IMR-90 (cell line): ENCODE data around the gene CCDC175. TPM values are rescaled to one million over a fixed set of nuclear protein-coding genes. Genes with fewer than 3 reads are reported as not detected.

Experiments used
- ATAC-seq: fragments of 200-7000 bp; cut with Tn5 transposase; 2 replicates; pipeline ENCODE4 v1.9.1; 2020; ENCODE audit warnings: low read depth, mild to moderate bottlenecking, moderate library complexity
- BruUV-seq: library from RNA; stranded (reverse); fragments of 400-500 nt; replicated peaks from 2 replicates; lab custom pipeline; 2021; lab: Mats Ljungman, UMichigan
- CTCF ChIA-PET: fragments of 300-600 bp; formaldehyde crosslinking; extraction: SDS; loops from one replicate; lab custom pipeline; 2021; ENCODE audit warnings: antibody characterized with exemption; lab: Yijun Ruan, JAX
- POLR2A ChIA-PET: fragments of 300-600 bp; sonication (Branson Sonifier 250); formaldehyde crosslinking; loops from one replicate; lab custom pipeline; 2022; ENCODE audit warnings: antibody characterized with exemption; ENCODE audit not compliant: unreplicated experiment; lab: Charles Lee
- DNase-seq: peaks from one replicate; pipeline ENCODE4 v3.0.0; 2013
- H2AFZ ChIP-seq: replicated peaks from 2 replicates; pipeline ENCODE3; 2013; ENCODE audit warnings: low read length, mild to moderate bottlenecking; ENCODE audit not compliant: poor library complexity
- H2AK5ac ChIP-seq: 2 replicates; pipeline ENCODE4 v1.6.1; 2013; ENCODE audit warnings: low read depth, low read length, inconsistent platforms
- H2AK9ac ChIP-seq: replicated peaks from 2 replicates; pipeline ENCODE3; 2013; ENCODE audit warnings: mild to moderate bottlenecking, low read depth, low read length, moderate library complexity; ENCODE audit not compliant: poor library complexity
- H2BK120ac ChIP-seq: 2 replicates; pipeline ENCODE4 v1.6.1; 2013; ENCODE audit warnings: low read depth, low read length, inconsistent platforms
- H2BK15ac ChIP-seq: 3 replicates; pipeline ENCODE4 v1.6.1; 2013; ENCODE audit warnings: low read depth, low read length, inconsistent platforms
- H2BK20ac ChIP-seq: 2 replicates; pipeline ENCODE4 v1.6.1; 2013; ENCODE audit warnings: low read depth, mild to moderate bottlenecking, inconsistent platforms, low read length, moderate library complexity
- H2BK5ac ChIP-seq: 2 replicates; pipeline ENCODE4 v1.6.1; 2013; ENCODE audit warnings: mild to moderate bottlenecking, low read depth, low read length, inconsistent platforms; ENCODE audit not compliant: poor library complexity, severe bottlenecking
- H3K14ac ChIP-seq: replicated peaks from 2 replicates; pipeline ENCODE4 v1.6.1; 2013; ENCODE audit warnings: low read depth, low read length, inconsistent platforms
- H3K18ac ChIP-seq: 2 replicates; pipeline ENCODE4 v1.6.1; 2013; ENCODE audit warnings: low read depth, low read length, control low read depth
- H3K23ac ChIP-seq: 2 replicates; pipeline ENCODE4 v1.6.1; 2013; ENCODE audit warnings: low read depth, low read length, inconsistent platforms
- H3K27ac ChIP-seq: 2 replicates; pipeline ENCODE4 v1.5.1; 2013; ENCODE audit warnings: mild to moderate bottlenecking, control low read depth, low read length; ENCODE audit not compliant: insufficient read depth
- H3K27me3 ChIP-seq: 2 replicates; pipeline ENCODE4 v1.6.1; 2013; ENCODE audit warnings: low read length; ENCODE audit not compliant: control insufficient read depth, insufficient read depth
- H3K36me3 ChIP-seq: 2 replicates; pipeline ENCODE4 v1.6.1; 2013; ENCODE audit warnings: low read length, mixed read lengths; ENCODE audit not compliant: control insufficient read depth, insufficient read depth
- H3K4ac ChIP-seq: 2 replicates; pipeline ENCODE4 v1.6.1; 2013; ENCODE audit warnings: low read depth, low read length, inconsistent platforms
- H3K4me1 ChIP-seq: 2 replicates; pipeline ENCODE4 v1.6.1; 2013; ENCODE audit warnings: low read length, mixed read lengths; ENCODE audit not compliant: control insufficient read depth, insufficient read depth
- H3K4me2 ChIP-seq: 2 replicates; pipeline ENCODE4 v1.6.1; 2013; ENCODE audit warnings: low read depth, mild to moderate bottlenecking, control low read depth, low read length, moderate library complexity
- H3K4me3 ChIP-seq: 2 replicates; pipeline ENCODE4 v1.5.1; 2013; ENCODE audit warnings: low read depth, mild to moderate bottlenecking, control low read depth, low read length, moderate library complexity; ENCODE audit not compliant: insufficient read depth
- H3K56ac ChIP-seq: 2 replicates; pipeline ENCODE4 v1.6.1; 2013; ENCODE audit warnings: low read length, inconsistent platforms; ENCODE audit not compliant: insufficient read depth; ENCODE audit errors: extremely low read depth
- H3K79me1 ChIP-seq, 2 experiments: 2 replicates each; pipeline ENCODE4 v1.6.1; 2013; ENCODE audit warnings: low read length in 2 of 2, inconsistent platforms in 1 of 2, low read depth in 1 of 2
- H3K9ac ChIP-seq: 2 replicates; pipeline ENCODE4 v1.6.1; 2013; ENCODE audit warnings: low read depth, low read length, control low read depth
- H3K9me1 ChIP-seq: 2 replicates; pipeline ENCODE4 v1.6.1; 2013; ENCODE audit warnings: low read length, inconsistent platforms; ENCODE audit not compliant: insufficient read depth
- H3K9me3 ChIP-seq: 2 replicates; pipeline ENCODE4 v1.6.1; 2013; ENCODE audit warnings: low read length; ENCODE audit not compliant: control insufficient read depth, insufficient read depth
- H4K20me1 ChIP-seq: 2 replicates; pipeline ENCODE4 v1.6.1; 2013; ENCODE audit warnings: low read length, inconsistent platforms; ENCODE audit not compliant: insufficient read depth
- H4K5ac ChIP-seq: 2 replicates; pipeline ENCODE4 v1.6.1; 2013; ENCODE audit warnings: mild to moderate bottlenecking, low read depth, low read length, control low read depth
- H4K8ac ChIP-seq, 2 experiments: 2 replicates each; pipeline ENCODE4 v1.6.1; 2013; ENCODE audit warnings: low read depth in 2 of 2, low read length in 2 of 2, control low read depth in 1 of 2, inconsistent platforms in 1 of 2
- H4K91ac ChIP-seq: 2 replicates; pipeline ENCODE4 v1.6.1; 2013; ENCODE audit warnings: low read depth, low read length, inconsistent platforms; ENCODE audit not compliant: insufficient read depth
- BHLHE40 ChIP-seq: fragments of 150-350 bp; IDR thresholded peaks from 2 replicates; pipeline ENCODE4 v1.6.1; 2016; ENCODE audit warnings: mild to moderate bottlenecking, low read depth, low read length
- CHD1 ChIP-seq: IDR thresholded peaks from 2 replicates; pipeline ENCODE4 v1.6.1; 2012; ENCODE audit warnings: low read depth, low read length, improper control_type of control experiment
- NFE2L2 ChIP-seq: fragments of 150-350 bp; IDR thresholded peaks from 2 replicates; pipeline ENCODE4 v1.6.1; 2016; ENCODE audit warnings: low read depth, mild to moderate bottlenecking, low read length
- RAD21 ChIP-seq: IDR thresholded peaks from 2 replicates; pipeline ENCODE4 v1.6.1; 2012; ENCODE audit warnings: low read length, improper control_type of control experiment
- RCOR1 ChIP-seq: IDR thresholded peaks from 2 replicates; pipeline ENCODE4 v1.6.1; 2012; ENCODE audit warnings: mild to moderate bottlenecking, low read length, improper control_type of control experiment; ENCODE audit not compliant: insufficient replicate concordance
- SMC3 ChIP-seq: fragments of 150-350 bp; IDR thresholded peaks from 2 replicates; pipeline ENCODE4 v1.6.1; 2016; ENCODE audit warnings: low read depth, mild to moderate bottlenecking, antibody characterized with exemption, low read length, moderate library complexity
- dilution Hi-C: fragments of 300-500 bp; cut with HindIII; formaldehyde crosslinking; loops from one replicate; pipeline ENCODE4 v1.14.3; 2018; ENCODE audit warnings: low sequenced_read_pairs; ENCODE audit not compliant: unreplicated experiment
- in situ Hi-C: fragments of 300-500 bp; cut with MboI; formaldehyde crosslinking; loops from 3 replicates; pipeline ENCODE4 v1.14.3; 2019; ENCODE audit warnings: low sequenced_read_pairs, inconsistent platforms, mixed read lengths
- intact Hi-C: fragments of 100-400 bp; cut with micrococcal nuclease; formaldehyde crosslinking; loops from 2 replicates; pipeline ENCODE4 v1.10.0; 2022
- polyA plus RNA-seq, 3 experiments: library from polyadenylated mRNA; depleted of rRNA; stranded (reverse); fragments of >200 nt; gene quantifications; 2 replicates each; pipeline ENCODE4 v1.2.3, GENCODE V29; 2012; ENCODE audit warnings: low replicate concordance in 1 of 3
- total RNA-seq: library from RNA; depleted of rRNA; stranded (reverse); fragments of >200 nt; gene quantifications from 2 replicates; pipeline ENCODE4 v1.2.3, GENCODE V29; 2012
- TF ChIP-seq, protein P1 (sequence below): fragments of 150-350 bp; IDR thresholded peaks from 2 replicates; pipeline ENCODE4 v1.6.1; 2016; ENCODE audit warnings: low read depth, mild to moderate bottlenecking, low read length, moderate library complexity, borderline replicate concordance
- TF ChIP-seq, protein P2 (sequence below): conservative IDR thresholded peaks from 2 replicates; pipeline ENCODE4 v1.5.1; 2012; ENCODE audit warnings: mild to moderate bottlenecking, low read depth, low read length, improper control_type of control experiment

The CCDC175 gene
- total and polyA plus RNA-seq, 2 of the 4 experiments (the other 2 are of a cell fraction), result not detected

DNA sequence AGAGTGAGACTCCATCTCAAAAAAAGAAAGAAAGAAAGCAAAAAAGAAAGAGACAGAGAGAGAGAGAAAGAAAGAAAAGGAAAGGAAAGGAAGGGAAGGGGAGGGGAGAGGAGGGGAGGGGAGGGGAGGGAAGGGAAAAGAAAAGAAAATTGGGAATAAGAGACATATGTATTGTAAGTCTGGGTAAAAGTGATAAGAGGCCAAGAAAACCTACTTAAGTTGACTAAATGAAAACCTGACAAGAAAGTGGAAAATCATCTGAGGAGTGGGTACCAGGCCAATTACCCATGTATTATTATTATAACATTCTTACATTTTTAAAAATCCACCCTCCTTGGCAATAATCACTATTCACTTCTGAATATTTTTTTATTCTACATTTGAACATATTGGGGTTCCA, 46.3 kb downstream of the CCDC175 start:
- CTCF ChIA-PET, result interaction anchor here (1.5 kb wide), 1 partner anchor 23 kb away, joined by 3 read pairs; no protein-coding TSS in a partner anchor

More for the DNA sequence above, 46.3 kb downstream of the CCDC175 start:
- H2BK120ac ChIP-seq, result no peak overlapping the region
- H3K36me3 ChIP-seq, result no peaks in the 10 kb centered on the region
- H3K9ac ChIP-seq, result no peak overlapping the region
- H3K4me3 ChIP-seq, result no peak overlapping the region
- no peak overlapping the region for H3K4me2 ChIP-seq
- no peaks in the 10 kb centered on the region for H4K20me1 ChIP-seq
- dilution Hi-C loops, result no loop called here
- no peak overlapping the region for H4K5ac ChIP-seq
- H3K4me1 ChIP-seq, result peaks cover 10% of the 10 kb centered on the region
- H2BK5ac ChIP-seq, result no peak overlapping the region
- H2BK20ac ChIP-seq, result no peak overlapping the region
- TF ChIP-seq RCOR1 (no peak), CHD1 (no peak), SMC3 (no peak), NFE2L2 (no peak), BHLHE40 (no peak), RAD21 (no peak)
- TF ChIP-seq, protein P1, sequence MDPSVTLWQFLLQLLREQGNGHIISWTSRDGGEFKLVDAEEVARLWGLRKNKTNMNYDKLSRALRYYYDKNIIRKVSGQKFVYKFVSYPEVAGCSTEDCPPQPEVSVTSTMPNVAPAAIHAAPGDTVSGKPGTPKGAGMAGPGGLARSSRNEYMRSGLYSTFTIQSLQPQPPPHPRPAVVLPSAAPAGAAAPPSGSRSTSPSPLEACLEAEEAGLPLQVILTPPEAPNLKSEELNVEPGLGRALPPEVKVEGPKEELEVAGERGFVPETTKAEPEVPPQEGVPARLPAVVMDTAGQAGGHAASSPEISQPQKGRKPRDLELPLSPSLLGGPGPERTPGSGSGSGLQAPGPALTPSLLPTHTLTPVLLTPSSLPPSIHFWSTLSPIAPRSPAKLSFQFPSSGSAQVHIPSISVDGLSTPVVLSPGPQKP, result no peak
- TF ChIP-seq, protein P2, sequence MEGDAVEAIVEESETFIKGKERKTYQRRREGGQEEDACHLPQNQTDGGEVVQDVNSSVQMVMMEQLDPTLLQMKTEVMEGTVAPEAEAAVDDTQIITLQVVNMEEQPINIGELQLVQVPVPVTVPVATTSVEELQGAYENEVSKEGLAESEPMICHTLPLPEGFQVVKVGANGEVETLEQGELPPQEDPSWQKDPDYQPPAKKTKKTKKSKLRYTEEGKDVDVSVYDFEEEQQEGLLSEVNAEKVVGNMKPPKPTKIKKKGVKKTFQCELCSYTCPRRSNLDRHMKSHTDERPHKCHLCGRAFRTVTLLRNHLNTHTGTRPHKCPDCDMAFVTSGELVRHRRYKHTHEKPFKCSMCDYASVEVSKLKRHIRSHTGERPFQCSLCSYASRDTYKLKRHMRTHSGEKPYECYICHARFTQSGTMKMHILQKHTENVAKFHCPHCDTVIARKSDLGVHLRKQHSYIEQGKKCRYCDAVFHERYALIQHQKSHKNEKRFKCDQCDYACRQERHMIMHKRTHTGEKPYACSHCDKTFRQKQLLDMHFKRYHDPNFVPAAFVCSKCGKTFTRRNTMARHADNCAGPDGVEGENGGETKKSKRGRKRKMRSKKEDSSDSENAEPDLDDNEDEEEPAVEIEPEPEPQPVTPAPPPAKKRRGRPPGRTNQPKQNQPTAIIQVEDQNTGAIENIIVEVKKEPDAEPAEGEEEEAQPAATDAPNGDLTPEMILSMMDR, result no peak
- no peaks in the 10 kb centered on the region for H3K27me3 ChIP-seq
- no peak overlapping the region for H3K4ac ChIP-seq
- H3K27ac ChIP-seq, result no peak overlapping the region
- BruUV-seq, result no TSS peak
- DNase-seq, result no peak
- in situ Hi-C loops, result no loop called here
- no peak overlapping the region for H2AFZ ChIP-seq
- no peak overlapping the region for H4K91ac ChIP-seq
- H3K9me3 ChIP-seq, result no peaks in the 10 kb centered on the region
- no peak for ATAC-seq
- no peak overlapping the region for H3K18ac ChIP-seq
- POLR2A ChIA-PET, result no interaction called here
- intact Hi-C loops, result no loop called here
- H3K56ac ChIP-seq, result no peak overlapping the region
- H3K9me1 ChIP-seq, result peaks cover 7% of the 10 kb centered on the region; the same call in 1 of the 2 replicates
- H3K79me1 ChIP-seq, result no peaks in the 10 kb centered on the region
- no peak overlapping the region for H2BK15ac ChIP-seq
- no peak overlapping the region for H3K14ac ChIP-seq
- H2AK5ac ChIP-seq, result no peak overlapping the region
- H2AK9ac ChIP-seq, result no peak overlapping the region
- H3K23ac ChIP-seq, result no peak overlapping the region
- no peak overlapping the region for H4K8ac ChIP-seq
